NCI-H2196 treated with DMSO at 0.1 percent for 48 hours (cell line): Measurements from ENCODE around the gene ABHD17C.

Experiments
- DNase-seq: peaks from one replicate; lab custom pipeline; 2025; ENCODE audit not compliant: unreplicated experiment; lab: John Stamatoyannopoulos, UW

The ABHD17C gene

GRCh38 chr15:80783260-80783659 is 88.2 kb downstream of the ABHD17C start:
- no peak for DNase-seq

- no peak for DNase-seq
These were observed 90.2 kb downstream of the ABHD17C start for GRCh38 chr15:80785335-80785734.

- no peak for DNase-seq
These were observed 90.8 kb downstream of the ABHD17C start for GRCh38 chr15:80785811-80786354.

- DNase-seq = no peak
These were observed 92.2 kb downstream of the ABHD17C start for GRCh38 chr15:80787316-80787715.

- DNase-seq = no peak
These were observed 93.4 kb downstream of the ABHD17C start for GRCh38 chr15:80788536-80788935.

GRCh38 chr15:80789296-80789695 is 94.2 kb downstream of the ABHD17C start:
- DNase-seq = no peak

GRCh38 chr15:80789796-80790195 is 94.7 kb downstream of the ABHD17C start:
- no peak for DNase-seq

- no peak for DNase-seq
These were observed 95.1 kb downstream of the ABHD17C start for GRCh38 chr15:80790236-80790635.

- DNase-seq = no peak
These were observed 95.9 kb downstream of the ABHD17C start for GRCh38 chr15:80791004-80791403.

- no peak for DNase-seq
These were observed 101.3 kb downstream of the ABHD17C start for GRCh38 chr15:80796407-80796806.

- no peak for DNase-seq
These were observed 103.8 kb downstream of the ABHD17C start for GRCh38 chr15:80798911-80799310.

- DNase-seq = no peak
These were observed 105.0 kb downstream of the ABHD17C start for GRCh38 chr15:80800067-80800466.

- no peak for DNase-seq
These were observed 107.0 kb downstream of the ABHD17C start for GRCh38 chr15:80801891-80802680.

- DNase-seq = no peak
These were observed 108.7 kb downstream of the ABHD17C start for GRCh38 chr15:80803580-80804525.

GRCh38 chr15:80804970-80805495 is 109.9 kb downstream of the ABHD17C start:
- no peak for DNase-seq
